Stimulated activated CD8-positive, alpha-beta memory T cell treated with anti-CD3 and anti-CD28 coated beads, Interleukin-15, amount 100 ng/mL, for 48 hours (primary cell): ENCODE data around the gene PIK3CA.
"Not testable (repeated sequence)": the region's sequence is repeated elsewhere in the genome, so short reads cannot be mapped to it uniquely, and the experiment has no call there.

Experiments used
- DNase-seq, 2 donors: peaks; one replicate each; pipeline ENCODE4 v3.0.0-alpha.2; 2020; ENCODE audit warnings: low read depth in 2 of 2

Gene PIK3CA

DNA sequence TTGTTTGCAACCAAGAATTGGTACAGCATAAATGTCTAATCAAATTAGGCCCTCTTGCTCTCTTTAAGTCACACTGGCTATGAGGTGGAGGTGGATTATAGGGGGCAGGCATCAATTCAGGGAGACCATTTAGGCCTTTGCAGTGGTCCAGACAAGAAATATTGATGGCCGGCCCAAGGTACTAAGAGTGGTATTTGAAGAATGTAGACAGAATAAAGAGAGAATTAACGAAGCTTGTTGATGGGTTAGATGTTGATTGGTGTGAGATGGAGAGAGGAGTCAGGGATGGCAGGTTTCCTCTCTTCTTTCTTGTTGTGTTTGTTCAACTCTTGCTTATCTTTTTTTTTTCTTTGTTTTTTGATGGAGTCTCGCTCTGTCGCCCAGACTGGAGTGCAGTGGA is 48.5 kb downstream of the PIK3CA start:
- DNase-seq, result no peak

DNA sequence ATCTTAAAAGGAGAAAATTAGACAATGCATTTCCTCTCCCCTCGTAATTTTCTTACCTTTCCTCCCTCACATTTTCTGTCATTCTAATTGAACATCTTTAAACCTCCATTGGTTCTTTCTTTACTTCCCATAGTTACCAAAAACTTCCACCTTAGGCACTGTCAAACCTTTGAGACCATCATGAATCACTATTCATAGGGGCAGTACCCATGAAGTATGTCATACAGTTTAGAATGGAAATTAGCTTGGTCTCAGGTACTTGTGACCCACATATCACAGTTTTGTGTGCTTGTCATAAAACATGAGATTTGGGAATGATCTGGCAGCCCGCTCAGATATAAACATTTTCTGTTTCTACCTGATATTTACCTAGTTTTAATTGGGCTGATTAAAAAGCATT is 52.6 kb downstream of the PIK3CA start:
- no peak for DNase-seq

DNA sequence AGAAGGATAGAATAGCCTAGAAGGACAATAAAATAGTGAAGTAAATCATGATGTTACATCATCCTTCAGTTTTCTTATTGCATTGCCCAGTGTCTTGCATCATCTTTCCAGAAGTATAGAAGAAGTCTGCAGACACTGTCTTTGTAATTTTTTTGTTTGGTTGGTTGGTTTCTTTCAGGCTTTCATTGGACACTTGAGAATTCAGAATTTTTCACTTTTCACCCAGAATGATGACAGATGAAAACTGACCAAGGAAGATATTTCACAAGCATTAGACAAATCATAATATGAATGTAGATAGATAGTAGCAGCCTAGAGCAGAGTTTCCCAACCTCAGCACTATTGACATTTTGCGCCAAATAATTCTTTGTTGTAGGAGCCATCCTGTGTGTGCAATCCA is 67.4 kb downstream of the PIK3CA start:
- not testable (repeated sequence) for DNase-seq

DNA sequence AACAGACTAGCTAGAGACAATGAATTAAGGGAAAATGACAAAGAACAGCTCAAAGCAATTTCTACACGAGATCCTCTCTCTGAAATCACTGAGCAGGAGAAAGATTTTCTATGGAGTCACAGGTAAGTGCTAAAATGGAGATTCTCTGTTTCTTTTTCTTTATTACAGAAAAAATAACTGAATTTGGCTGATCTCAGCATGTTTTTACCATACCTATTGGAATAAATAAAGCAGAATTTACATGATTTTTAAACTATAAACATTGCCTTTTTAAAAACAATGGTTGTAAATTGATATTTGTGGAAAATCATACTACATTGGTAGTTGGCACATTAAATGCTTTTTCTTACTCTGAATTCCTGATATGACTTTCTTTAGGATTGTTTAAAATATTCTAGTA is 70.1 kb downstream of the PIK3CA start:
- DNase-seq, result not testable (repeated sequence)

DNA sequence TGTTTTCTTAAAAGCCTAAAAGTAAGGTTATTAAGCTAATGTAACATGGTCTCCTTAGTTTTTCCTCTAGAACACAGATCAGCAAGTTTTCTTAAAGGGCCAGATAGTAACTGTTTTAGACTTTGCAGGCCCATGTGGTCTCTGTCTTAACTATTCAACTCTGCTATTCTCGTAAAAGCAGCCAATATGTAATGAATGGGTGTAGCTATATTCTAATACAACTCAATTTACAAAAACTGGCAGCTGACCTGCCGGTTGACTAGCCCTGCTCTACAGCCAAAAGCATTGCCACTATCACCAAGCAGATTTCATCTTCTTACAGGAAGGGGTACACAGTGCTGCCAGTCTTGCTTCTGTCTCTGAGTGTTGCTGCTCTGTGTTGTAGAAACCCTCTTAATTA is 75.4 kb downstream of the PIK3CA start:
- DNase-seq, result no peak

DNA sequence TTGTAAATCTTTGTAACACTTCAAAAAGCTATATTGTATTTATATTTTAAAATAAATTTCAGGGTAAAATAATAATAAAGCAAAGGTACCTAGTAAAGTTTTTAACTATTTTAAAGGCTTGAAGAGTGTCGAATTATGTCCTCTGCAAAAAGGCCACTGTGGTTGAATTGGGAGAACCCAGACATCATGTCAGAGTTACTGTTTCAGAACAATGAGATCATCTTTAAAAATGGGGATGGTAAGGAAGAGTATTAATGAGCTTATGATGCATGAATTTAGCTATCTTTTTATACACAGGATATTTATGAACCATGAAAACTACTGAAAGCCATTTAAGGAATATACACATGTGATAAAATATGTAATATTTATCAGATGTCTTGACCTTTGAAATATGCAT is 76.4 kb downstream of the PIK3CA start:
- DNase-seq, result no peak

DNA sequence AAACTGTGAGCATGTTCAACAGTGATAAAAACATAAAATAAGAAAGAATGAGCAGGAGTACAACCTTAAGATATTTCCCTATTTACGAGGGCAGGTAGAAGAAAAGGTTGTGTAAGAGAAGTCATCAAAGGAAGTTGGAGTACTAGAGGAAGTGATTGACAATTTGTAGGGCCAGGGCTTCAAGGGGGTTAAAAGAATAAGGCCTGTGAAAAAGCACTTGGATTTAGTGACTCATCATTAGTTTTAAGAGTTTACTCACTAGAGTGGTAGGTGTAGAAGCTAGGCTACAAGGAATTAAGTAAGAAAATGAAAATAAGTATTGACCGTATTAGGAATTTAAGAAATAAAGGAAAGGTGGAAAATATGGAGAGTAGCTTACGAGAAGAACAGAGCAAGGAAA is 79.2 kb downstream of the PIK3CA start:
- DNase-seq, result no peak

DNA sequence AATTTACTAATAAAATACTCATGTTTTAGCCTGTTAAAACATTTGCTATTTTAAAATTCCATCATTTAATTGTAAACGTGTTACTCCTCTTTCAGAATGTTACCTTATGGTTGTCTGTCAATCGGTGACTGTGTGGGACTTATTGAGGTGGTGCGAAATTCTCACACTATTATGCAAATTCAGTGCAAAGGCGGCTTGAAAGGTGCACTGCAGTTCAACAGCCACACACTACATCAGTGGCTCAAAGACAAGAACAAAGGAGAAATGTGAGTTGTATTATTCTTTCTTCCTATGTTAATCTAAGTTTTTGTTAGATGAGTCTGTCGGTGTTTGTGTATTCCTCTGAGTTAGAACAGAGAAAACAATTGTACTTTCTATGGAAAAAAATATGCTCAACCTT is 81.0 kb downstream of the PIK3CA start:
- DNase-seq, result no peak

DNA sequence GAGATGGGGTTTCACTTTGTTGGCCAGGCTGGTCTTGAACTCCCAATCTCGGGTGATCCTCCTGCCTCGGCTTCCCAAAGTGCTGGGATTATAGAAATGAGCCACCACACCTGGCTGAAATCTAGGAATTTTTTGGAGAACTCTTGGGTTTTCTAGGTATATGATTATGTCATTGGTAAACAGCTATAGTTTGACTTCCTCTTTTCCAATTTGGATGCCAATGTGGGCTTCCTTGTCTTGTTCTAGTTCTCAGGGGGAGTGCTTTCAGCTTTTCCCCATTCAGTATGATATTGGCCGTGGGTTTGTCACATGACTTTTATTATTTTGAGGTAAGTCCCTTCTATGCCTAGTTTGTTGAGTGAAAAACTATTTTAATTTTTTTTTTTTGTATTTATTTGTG is 84.9 kb downstream of the PIK3CA start:
- DNase-seq, result no peak

DNA sequence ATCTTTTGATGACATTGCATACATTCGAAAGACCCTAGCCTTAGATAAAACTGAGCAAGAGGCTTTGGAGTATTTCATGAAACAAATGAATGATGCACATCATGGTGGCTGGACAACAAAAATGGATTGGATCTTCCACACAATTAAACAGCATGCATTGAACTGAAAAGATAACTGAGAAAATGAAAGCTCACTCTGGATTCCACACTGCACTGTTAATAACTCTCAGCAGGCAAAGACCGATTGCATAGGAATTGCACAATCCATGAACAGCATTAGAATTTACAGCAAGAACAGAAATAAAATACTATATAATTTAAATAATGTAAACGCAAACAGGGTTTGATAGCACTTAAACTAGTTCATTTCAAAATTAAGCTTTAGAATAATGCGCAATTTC is 86.0 kb downstream of the PIK3CA start:
- no peak for DNase-seq

DNA sequence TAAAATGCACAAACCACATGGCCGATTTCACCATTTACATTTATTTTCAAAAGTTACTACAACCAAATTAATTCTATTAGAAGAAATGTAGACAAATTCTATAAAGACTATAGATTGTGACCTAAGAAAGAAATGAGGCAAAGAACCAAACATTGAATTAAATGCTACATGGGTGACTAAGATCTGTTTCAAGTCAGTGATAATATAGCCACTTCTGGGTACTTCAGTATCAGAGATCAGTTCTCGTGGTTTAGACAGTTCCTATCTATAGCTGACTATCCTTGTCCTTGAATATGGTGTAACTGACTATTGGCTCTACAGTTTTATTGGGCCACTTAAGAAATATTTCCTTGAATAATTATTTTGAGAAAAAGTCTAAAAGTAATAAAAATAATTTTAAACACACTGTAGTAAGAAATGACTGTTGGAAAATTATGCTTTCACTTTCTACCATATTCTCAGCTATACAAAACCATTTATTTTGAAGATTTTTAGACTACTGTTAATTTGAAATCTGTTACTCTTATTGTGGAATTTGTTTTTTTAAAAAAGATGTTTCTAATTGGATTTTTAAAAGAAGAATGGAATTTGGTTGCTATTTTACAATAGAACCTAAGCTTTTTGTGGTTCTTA is 88.6 kb downstream of the PIK3CA start:
- DNase-seq, result no peak

DNA sequence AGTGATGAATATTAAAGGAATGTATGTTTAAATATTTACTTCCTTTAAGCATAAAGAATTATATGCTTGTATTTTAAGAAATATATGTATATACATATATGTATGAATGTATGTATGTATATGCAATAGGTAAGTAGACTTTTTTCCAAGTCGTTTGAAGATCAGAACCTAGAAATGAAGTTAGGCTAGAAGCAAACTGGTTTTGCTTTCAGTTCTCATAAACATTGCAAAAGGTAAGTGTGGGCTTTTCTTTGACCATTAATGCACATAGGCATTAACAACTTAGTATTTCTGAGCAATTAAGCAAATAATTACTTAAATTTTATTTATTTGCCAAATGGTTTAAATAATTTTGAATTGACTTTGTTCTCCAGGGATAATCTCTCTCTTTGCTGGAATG is 92.1 kb downstream of the PIK3CA start:
- DNase-seq, result not testable (repeated sequence)

DNA sequence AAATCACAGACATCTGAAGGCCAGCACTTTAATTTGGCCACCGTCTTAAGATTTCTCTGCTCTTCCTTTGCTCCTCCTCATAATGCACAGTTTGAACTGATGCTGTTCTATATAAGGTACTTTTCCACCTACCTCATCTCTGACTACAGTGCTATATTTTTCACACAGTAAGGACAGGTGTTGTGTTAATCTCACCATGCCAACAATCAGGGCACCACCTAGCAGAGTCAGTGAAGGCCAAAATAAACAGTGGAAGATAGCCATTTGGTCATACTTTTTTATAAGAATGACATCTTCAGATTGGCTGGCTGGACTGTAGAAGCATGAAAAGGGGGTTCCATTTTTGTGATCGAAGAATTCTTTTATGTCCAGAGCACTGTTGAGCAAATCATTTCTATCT is 94.7 kb downstream of the PIK3CA start:
- not testable (repeated sequence) for DNase-seq

DNA sequence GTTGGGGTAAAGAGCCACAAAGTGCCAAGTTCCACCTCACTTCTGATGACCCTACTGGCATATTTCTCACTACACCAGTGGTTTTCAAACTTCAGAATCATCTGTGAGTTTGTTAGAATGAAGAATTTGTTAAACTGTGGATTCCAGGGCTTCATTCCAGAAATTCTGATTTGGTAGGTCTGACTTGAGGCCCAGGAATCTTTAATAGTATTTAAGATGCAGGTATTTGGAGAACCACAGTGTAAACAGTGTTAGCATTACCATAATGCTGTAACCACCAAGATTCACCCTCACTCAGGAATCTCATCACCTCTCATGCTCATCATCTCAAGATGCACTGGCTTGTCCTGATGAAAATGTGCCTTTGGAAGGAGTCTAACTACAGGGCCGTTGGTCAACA is 96.7 kb downstream of the PIK3CA start:
- no peak for DNase-seq

DNA sequence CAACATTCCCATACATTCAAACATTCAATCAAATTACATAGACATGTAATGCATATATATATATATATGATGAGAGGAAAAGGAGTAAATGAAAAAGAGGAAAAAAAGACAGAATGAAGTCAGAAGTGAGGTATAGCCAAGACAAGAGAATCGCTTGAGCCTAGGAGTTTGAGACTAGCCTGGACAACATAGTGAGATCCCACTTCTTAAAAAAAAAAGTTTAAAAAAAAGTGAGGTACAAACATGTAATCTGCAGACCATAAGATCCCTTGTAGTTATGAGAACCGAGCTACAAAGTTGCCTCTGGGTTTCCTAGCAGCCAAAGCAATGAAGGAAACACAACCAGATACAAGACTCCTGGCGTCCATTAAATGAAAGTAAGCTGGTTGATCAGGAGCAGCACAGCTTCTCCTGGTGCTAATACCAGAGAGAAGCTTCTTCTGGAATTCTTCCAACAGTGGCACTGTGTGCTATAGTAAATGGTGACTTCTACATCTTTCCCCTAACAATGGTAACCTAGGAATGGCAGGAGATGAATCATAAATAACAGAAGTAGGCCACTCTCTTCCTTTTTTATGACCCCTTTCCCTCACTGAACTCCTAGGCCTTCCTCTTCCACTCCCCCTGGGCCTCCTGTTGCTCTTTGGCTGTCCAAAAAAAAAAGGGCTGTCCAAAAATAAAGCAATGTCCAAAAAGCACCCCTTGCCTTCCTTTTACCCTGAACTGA is 99.3 kb downstream of the PIK3CA start:
- no peak for DNase-seq

DNA sequence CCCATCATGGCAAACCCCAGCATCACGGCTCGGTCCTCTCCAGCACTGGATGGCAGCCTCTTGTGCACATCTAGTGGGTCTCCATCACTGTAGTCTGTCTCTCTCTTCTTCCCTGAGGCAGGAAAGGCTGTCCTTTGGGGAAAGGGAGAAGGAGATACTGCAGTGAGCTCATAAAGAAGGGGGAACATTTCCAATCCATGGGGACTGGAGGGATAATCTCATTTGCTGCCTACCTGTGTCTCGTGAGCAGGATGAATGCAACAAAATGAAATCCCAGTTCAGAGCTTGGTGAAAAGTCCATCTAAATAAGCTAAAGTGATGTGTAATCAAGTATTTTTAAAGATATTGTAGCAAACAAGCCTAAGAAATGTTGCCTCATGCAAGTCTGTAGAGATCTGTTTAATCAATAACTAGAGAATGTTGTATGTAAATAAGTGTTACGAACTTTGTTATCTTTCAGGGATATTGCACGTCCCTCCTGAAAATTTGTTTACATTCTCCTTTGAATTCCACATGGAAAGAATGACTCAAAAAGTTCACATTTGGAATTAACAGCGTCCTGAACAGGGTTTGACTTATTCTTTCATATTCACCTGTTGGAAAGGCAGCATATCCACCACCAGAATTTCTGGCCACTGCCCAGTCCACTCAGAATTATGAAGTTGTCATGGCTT is 102.8 kb downstream of the PIK3CA start, which contains the start of gene KCNMB3:
TSS of gene KCNMB3 (minus strand) at position 312 of the 674 bp plus-strand sequence. CDS start at position 188, 124 bp downstream.
- no peak for DNase-seq

DNA sequence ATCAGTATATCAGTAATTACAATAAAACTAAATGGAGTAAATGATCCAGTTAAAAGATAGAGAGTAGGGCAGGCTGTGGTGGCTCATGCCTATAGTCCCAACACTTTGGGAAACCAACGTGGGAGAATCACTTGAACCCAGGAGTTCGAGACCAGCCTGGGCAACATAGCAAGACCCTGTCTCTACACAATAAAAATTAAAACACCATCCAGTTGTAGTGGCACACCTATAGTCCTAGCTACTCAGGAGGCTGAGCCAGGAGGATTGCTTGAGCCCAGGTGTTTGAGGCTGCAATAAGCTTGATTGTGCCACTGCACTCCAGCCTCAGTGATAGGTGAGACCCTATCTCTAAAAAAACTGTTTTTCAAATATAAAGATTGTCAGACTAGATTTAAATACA is 108.7 kb downstream of the PIK3CA start:
- no peak for DNase-seq

DNA sequence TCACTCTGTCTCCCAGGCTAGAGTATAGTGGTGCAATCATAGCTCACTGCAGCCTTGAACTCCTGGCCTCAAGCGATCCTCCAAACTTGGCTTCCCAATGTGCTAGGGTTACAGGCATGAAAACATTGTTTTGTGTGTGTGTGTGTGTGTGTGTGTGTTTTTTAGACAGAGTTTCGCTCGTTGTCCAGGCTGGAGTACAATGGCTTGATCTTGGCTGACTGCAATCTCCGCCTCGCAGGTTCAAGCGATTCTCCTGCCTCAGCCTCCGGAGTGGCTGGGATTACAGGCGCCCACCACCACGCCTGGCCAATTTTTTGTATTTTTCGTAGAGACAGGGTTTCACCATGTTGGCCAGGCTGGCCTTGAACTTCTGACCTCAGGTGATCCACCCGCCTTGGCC is 109.6 kb downstream of the PIK3CA start:
- DNase-seq, result not testable (repeated sequence)

DNA sequence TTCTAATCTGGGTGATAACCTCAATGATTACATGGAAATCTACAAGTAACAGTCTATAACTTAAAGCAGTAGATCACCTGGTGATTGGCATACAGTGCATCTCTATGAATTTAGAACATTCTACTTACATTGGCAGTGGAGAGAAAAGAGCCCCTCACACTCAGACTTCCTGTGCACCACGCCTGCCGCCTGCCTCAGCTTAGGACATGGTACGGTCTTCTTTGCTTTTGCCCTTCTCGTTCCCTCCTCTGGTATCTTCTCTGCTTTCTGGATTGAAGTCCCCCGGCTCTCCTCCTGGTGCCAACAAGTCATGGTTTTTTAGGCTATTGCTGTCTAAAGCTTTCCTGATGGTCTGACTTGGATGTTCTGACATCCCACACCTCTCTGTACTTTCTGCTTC is 110.7 kb downstream of the PIK3CA start:
- DNase-seq, result no peak

DNA sequence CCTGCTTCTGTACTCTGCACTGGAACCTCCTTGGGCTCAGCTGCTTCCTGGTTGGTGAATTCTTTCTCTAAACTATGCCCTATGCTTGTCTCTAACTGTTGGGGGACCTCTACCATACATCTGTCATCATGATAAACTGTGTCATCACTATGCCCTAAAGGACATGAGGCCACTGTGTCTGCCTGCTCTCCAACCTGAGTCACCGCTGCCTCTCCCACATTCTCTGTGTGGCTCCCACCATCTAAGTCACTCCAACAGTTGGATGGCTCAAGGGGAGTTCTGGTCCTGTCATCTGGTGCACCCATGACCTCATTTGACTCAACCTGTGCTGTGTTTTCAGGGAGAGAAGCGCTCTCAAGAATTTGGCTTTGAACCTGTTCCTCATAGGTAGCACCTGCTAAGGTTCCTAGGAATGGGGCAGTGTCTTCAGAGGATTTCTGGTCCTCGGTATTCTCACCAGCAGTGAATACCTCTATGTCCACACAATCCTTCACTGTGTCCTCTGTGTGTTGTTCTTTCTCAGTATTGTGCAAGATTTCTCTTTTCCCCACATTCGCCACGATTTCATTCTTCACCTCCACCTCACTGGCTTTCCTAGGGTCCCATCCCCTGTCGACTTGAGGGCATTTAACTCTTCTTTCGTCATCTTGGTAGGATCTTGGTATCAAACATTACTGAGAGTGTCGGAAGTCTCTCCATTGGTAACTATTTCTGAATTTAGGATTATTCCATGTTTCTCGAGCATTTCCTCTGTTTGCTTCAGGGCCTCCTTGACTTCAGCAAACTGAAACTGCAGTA is 112.0 kb downstream of the PIK3CA start:
- DNase-seq, result not testable (repeated sequence)

DNA sequence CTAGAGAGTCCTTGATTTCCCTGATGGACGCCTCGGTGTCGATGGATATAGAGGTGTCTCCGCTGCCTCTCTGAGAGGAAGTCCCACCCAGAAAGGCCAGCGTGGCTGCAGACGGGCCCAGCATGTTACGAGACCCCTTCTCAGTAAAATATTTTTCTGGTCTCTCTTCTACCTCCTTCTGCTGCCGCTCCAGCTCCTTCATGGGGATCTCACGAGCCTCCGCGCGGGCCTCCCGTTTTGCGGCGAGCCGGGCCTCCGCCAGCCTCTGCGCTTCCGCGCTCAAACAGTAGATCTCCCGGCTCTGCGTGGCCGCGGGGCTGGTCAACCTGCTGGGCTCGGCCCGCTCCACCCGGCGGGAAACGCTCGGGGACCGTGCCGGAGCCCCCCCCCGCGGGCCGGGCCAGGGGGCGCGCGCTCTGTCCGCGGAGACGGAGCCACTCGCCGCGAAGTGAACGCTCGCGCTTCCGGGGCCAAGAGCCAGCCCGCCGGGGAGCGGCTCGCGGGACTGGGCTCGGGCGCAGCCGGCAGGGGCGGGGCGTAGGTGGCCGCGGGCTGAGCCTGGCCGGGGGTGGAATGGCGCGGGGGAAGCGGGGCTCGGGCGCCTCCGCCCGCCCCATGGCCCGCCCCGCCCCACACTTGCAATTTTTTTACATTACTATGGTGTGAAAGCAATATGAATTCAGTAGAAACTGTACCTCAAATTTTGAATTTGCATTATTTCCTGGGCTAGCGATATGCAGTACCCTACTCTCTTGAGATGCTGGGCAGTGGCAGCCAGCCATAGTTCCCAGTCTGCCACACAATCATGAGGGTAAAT is 113.0 kb downstream of the PIK3CA start:
- DNase-seq, result peak; percentile 56 to 59
